HepG2 (cell line): ENCODE results near the gene PGPEP1. TPM values are rescaled to one million over a fixed set of nuclear protein-coding genes. Genes with fewer than 3 reads are reported as not detected.

ENCODE experiments used
- HDAC1 ChIP-seq: sonication (generic); formaldehyde crosslinking; IDR thresholded peaks from 2 replicates; pipeline ENCODE4 v1.5.1; 2020; ENCODE audit warnings: mild to moderate bottlenecking, missing genetic modification reagents
- KMT2A ChIP-seq: sonication (generic); formaldehyde crosslinking; IDR thresholded peaks from 2 replicates; pipeline ENCODE4 v1.4.0; 2020; ENCODE audit warnings: missing genetic modification reagents
- NFE2L2 ChIP-seq: fragments of 150-350 bp; IDR thresholded peaks from 2 replicates; pipeline ENCODE4 v1.6.1; 2014; ENCODE audit warnings: low read length
- PHF20 ChIP-seq: sonication (generic); formaldehyde crosslinking; IDR thresholded peaks from 2 replicates; pipeline ENCODE4 v1.5.0; 2020; ENCODE audit warnings: mild to moderate bottlenecking, missing genetic modification reagents
- POLR2A ChIP-seq, 2 experiments: IDR thresholded peaks; 2 replicates each; pipeline ENCODE4 v1.6.1; 2011; ENCODE audit warnings: low read depth in 2 of 2, low read length in 2 of 2, mild to moderate bottlenecking in 1 of 2, moderate library complexity in 1 of 2; ENCODE audit not compliant: insufficient read depth in 1 of 2
- REPIN1 ChIP-seq: sonication (generic); formaldehyde crosslinking; IDR thresholded peaks from 2 replicates; pipeline ENCODE4 v1.8.0; 2022; ENCODE audit warnings: missing genetic modification reagents, low read depth, mild to moderate bottlenecking, borderline replicate concordance
- SIX4 ChIP-seq: sonication (generic); formaldehyde crosslinking; IDR thresholded peaks from 2 replicates; pipeline ENCODE4 v1.4.0; 2020; ENCODE audit warnings: missing genetic modification reagents
- SMARCC2 ChIP-seq: fragments of 450-650 bp; IDR thresholded peaks from 2 replicates; pipeline ENCODE4 v1.6.1; 2017; ENCODE audit warnings: antibody characterized with exemption, mild to moderate bottlenecking
- SMARCE1 ChIP-seq: fragments of 450-650 bp; IDR thresholded peaks from 2 replicates; pipeline ENCODE4 v1.6.1; 2017; ENCODE audit warnings: borderline replicate concordance
- SNRNP70 ChIP-seq: fragments of 200-400 bp; formaldehyde crosslinking; IDR thresholded peaks from 2 replicates; pipeline ENCODE4 v1.6.1; 2017; ENCODE audit warnings: mild to moderate bottlenecking, low read depth, low read length, moderate library complexity
- TSC22D2 ChIP-seq: sonication (generic); formaldehyde crosslinking; IDR thresholded peaks from 2 replicates; pipeline ENCODE4 v1.5.1; 2020; ENCODE audit warnings: missing genetic modification reagents, mild to moderate bottlenecking, borderline replicate concordance
- ZMAT5 ChIP-seq: sonication (generic); formaldehyde crosslinking; IDR thresholded peaks from 2 replicates; pipeline ENCODE4 v1.5.0; 2020; ENCODE audit warnings: mild to moderate bottlenecking, low read depth, missing genetic modification reagents, borderline replicate concordance
- ZNF180 ChIP-seq: sonication (generic); formaldehyde crosslinking; IDR thresholded peaks from 2 replicates; pipeline ENCODE4 v1.4.0; 2020; ENCODE audit warnings: low read depth, missing genetic modification reagents, borderline replicate concordance
- ZNF441 ChIP-seq: sonication (generic); formaldehyde crosslinking; IDR thresholded peaks from 2 replicates; pipeline ENCODE4 v1.7.0; 2021; ENCODE audit warnings: missing genetic modification reagents, borderline replicate concordance
- ZNF549 ChIP-seq: sonication (generic); formaldehyde crosslinking; IDR thresholded peaks from 2 replicates; pipeline ENCODE4 v1.5.0; 2020; ENCODE audit warnings: missing genetic modification reagents
- ZNF572 ChIP-seq: sonication (generic); formaldehyde crosslinking; IDR thresholded peaks from 2 replicates; pipeline ENCODE4 v1.5.1; 2020; ENCODE audit warnings: mild to moderate bottlenecking, missing genetic modification reagents
- ZNF792 ChIP-seq: IDR thresholded peaks from 2 replicates; pipeline ENCODE4 v1.6.1; 2016
- ZNF850 ChIP-seq: sonication (generic); formaldehyde crosslinking; conservative IDR thresholded peaks from 2 replicates; pipeline ENCODE4 v1.9.0; 2021; ENCODE audit warnings: mild to moderate bottlenecking, missing genetic modification reagents
- ZSCAN29 ChIP-seq: sonication (generic); formaldehyde crosslinking; conservative IDR thresholded peaks from 2 replicates; pipeline ENCODE4 v1.4.0; 2020; ENCODE audit warnings: mild to moderate bottlenecking, missing genetic modification reagents
- polyA plus RNA-seq, 8 experiments: library from polyadenylated mRNA; depleted of rRNA in 3 of 8; stranded (reverse) in 7 of 8; unstranded in 1 of 8; fragments of >200 nt; fragmentation: Illumina TruSeq in 4 of 8; extraction: Trizol in 4 of 8; gene quantifications; 2 replicates each; pipeline versions ENCODE4 v1.2.1 to v1.2.3, GENCODE V29; 2011 to 2016; ENCODE audit warnings: low read depth in 4 of 8, missing spikeins in 1 of 8, mixed read lengths in 1 of 8; ENCODE audit not compliant: insufficient read depth in 1 of 8
- total RNA-seq, 5 experiments: library from RNA; depleted of rRNA; stranded (reverse); fragments of >200 nt; fragmentation: Illumina TruSeq; extraction: Trizol; gene quantifications; 2 replicates each; pipeline ENCODE4 v1.2.3, GENCODE V29; 2016; ENCODE audit warnings: low read depth in 1 of 5
- TF ChIP-seq, protein P1 (sequence below), 2 experiments: sonication (generic) in 1 of 2; formaldehyde crosslinking in 1 of 2; IDR thresholded peaks; 2 replicates each; pipeline versions ENCODE4 v1.6.1 to v1.9.0; 2014 to 2022; ENCODE audit warnings: antibody characterized with exemption in 1 of 2, borderline replicate concordance in 1 of 2, inconsistent platforms in 1 of 2, low read depth in 1 of 2, missing genetic modification reagents in 1 of 2
- TF ChIP-seq, protein P2 (sequence below): sonication (generic); formaldehyde crosslinking; IDR thresholded peaks from 2 replicates; pipeline ENCODE4 v1.5.0; 2020; ENCODE audit warnings: missing genetic modification reagents
- TF ChIP-seq, protein P3 (sequence below): sonication (generic); formaldehyde crosslinking; IDR thresholded peaks from 2 replicates; pipeline ENCODE4 v1.8.1; 2023; ENCODE audit warnings: missing genetic modification reagents, inconsistent platforms, borderline replicate concordance

The PGPEP1 gene
- total and polyA plus RNA-seq, 2 of the 13 experiments (the other 11 are each of a cell fraction or from before 2014, with no cell fraction given), result 53.1 to 56.6 TPM

GRCh38 chr19:18373892-18374629 is 33.7 kb downstream of the PGPEP1 start (continued):
- TF ChIP-seq POLR2A (IDR thresholded peaks at IDR 0.05; ENCODE audit: insufficient read depth in 1 of 2, low read depth in 2 of 2, low read length in 2 of 2) (peak in 1 of 2 experiments; percentile 64; a peak in 2 of 4 replicates), ZNF792 (CRISPR knock-in tag) (peak; percentile 58), HDAC1 (CRISPR knock-in tag) (peak; percentile 76; the same call in 1 of the 2 replicates), ZSCAN29 (CRISPR knock-in tag) (no peak), PHF20 (CRISPR knock-in tag) (peak; percentile 80), SNRNP70 (no peak), ZNF549 (CRISPR knock-in tag) (no peak), ZNF572 (CRISPR knock-in tag) (no peak), ZNF850 (CRISPR knock-in tag) (no peak), ZMAT5 (no peak), NFE2L2 (peak; percentile 67; the same call in 1 of the 2 replicates), ZNF180 (no peak), REPIN1 (CRISPR knock-in tag) (peak; percentile 42; the same call in 1 of the 2 replicates), ZNF441 (CRISPR knock-in tag) (no peak), SMARCC2 (no peak), SIX4 (CRISPR knock-in tag) (peak; percentile 37; the same call in 1 of the 2 replicates), SMARCE1 (no peak), TSC22D2 (CRISPR knock-in tag) (no peak), KMT2A (CRISPR knock-in tag) (peak; percentile 11; the same call in 1 of the 2 replicates)
- TF ChIP-seq, protein P1, sequence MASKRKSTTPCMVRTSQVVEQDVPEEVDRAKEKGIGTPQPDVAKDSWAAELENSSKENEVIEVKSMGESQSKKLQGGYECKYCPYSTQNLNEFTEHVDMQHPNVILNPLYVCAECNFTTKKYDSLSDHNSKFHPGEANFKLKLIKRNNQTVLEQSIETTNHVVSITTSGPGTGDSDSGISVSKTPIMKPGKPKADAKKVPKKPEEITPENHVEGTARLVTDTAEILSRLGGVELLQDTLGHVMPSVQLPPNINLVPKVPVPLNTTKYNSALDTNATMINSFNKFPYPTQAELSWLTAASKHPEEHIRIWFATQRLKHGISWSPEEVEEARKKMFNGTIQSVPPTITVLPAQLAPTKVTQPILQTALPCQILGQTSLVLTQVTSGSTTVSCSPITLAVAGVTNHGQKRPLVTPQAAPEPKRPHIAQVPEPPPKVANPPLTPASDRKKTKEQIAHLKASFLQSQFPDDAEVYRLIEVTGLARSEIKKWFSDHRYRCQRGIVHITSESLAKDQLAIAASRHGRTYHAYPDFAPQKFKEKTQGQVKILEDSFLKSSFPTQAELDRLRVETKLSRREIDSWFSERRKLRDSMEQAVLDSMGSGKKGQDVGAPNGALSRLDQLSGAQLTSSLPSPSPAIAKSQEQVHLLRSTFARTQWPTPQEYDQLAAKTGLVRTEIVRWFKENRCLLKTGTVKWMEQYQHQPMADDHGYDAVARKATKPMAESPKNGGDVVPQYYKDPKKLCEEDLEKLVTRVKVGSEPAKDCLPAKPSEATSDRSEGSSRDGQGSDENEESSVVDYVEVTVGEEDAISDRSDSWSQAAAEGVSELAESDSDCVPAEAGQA (IDR thresholded peaks at IDR 0.05; ENCODE audit: low read depth), result peak; percentile 26; the same call in 1 of the 2 replicates
- TF ChIP-seq, protein P1 (CRISPR knock-in tag; IDR thresholded peaks at IDR 0.05; ENCODE audit: borderline replicate concordance), result no peak
- TF ChIP-seq, protein P2, sequence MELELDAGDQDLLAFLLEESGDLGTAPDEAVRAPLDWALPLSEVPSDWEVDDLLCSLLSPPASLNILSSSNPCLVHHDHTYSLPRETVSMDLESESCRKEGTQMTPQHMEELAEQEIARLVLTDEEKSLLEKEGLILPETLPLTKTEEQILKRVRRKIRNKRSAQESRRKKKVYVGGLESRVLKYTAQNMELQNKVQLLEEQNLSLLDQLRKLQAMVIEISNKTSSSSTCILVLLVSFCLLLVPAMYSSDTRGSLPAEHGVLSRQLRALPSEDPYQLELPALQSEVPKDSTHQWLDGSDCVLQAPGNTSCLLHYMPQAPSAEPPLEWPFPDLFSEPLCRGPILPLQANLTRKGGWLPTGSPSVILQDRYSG (CRISPR knock-in tag), result no peak
- TF ChIP-seq, protein P3, sequence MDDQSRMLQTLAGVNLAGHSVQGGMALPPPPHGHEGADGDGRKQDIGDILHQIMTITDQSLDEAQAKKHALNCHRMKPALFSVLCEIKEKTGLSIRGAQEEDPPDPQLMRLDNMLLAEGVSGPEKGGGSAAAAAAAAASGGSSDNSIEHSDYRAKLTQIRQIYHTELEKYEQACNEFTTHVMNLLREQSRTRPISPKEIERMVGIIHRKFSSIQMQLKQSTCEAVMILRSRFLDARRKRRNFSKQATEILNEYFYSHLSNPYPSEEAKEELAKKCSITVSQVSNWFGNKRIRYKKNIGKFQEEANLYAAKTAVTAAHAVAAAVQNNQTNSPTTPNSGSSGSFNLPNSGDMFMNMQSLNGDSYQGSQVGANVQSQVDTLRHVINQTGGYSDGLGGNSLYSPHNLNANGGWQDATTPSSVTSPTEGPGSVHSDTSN, result no peak
